Measurements from ENCODE around the gene RIOX2. TPM values are rescaled to one million over a fixed set of nuclear protein-coding genes. Genes with fewer than 3 reads are reported as not detected.

The RIOX2 gene
- total RNA-seq, 1 donor from 2014 or later = 13.4 TPM

DNA sequence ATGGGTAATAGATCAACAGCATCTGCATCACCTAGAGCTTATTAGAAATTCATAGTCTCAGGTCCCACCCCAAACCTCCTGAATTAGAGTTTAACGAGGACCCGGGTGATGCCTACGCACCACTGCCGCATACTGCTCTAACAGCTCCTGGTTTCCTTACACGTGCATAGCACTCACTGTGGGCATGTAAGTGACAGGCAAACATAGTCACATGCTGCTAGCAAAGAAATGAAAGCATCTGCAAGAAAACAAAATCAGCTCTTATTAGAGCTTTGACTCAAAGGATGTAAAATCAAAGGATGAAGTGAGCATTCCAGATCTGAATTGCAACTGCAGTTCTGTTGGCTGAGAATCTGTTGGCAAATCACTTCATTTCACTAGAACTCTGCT lies 19.1 kb upstream of the RIOX2 start:
- Mint-ChIP-seq H3K9me3 (ENCODE audit: unreplicated experiment) (no peaks in the 10 kb centered on the region), H3K36me3 (ENCODE audit: low read depth, unreplicated experiment) (no peaks in the 10 kb centered on the region), H3K4me1 (ENCODE audit: unreplicated experiment) (peaks cover 27% of the 10 kb centered on the region), H3K4me3 (ENCODE audit: unreplicated experiment) (no peak overlapping the region), H3K27me3 (ENCODE audit: unreplicated experiment) (no peaks in the 10 kb centered on the region), H3K27ac (ENCODE audit: unreplicated experiment) (no peak overlapping the region)
- TF ChIP-seq CTCF (IDR thresholded peaks at IDR 0.05; ENCODE audit: unreplicated experiment) = no peak
- DNase-seq (ENCODE audit: low spot score) = no peak

- Mint-ChIP-seq H3K4me3 (ENCODE audit: unreplicated experiment) (no peak overlapping the region), H3K27ac (ENCODE audit: unreplicated experiment) (no peak overlapping the region), H3K4me1 (ENCODE audit: unreplicated experiment) (peaks cover 27% of the 10 kb centered on the region), H3K9me3 (ENCODE audit: unreplicated experiment) (no peaks in the 10 kb centered on the region), H3K36me3 (ENCODE audit: low read depth, unreplicated experiment) (no peaks in the 10 kb centered on the region), H3K27me3 (ENCODE audit: unreplicated experiment) (no peaks in the 10 kb centered on the region)
- TF ChIP-seq CTCF (IDR thresholded peaks at IDR 0.05; ENCODE audit: unreplicated experiment) = no peak
- DNase-seq (ENCODE audit: low spot score) = no peak
Observed at GRCh38 chr3:97990624-97991292, 18.5 kb upstream of the RIOX2 start.

GRCh38 chr3:97988784-97989568 lies 16.7 kb upstream of the RIOX2 start:
- Mint-ChIP-seq H3K27me3 (ENCODE audit: unreplicated experiment) (no peaks in the 10 kb centered on the region), H3K9me3 (ENCODE audit: unreplicated experiment) (no peaks in the 10 kb centered on the region), H3K4me3 (ENCODE audit: unreplicated experiment) (no peak overlapping the region), H3K36me3 (ENCODE audit: low read depth, unreplicated experiment) (no peaks in the 10 kb centered on the region), H3K27ac (ENCODE audit: unreplicated experiment) (no peak overlapping the region), H3K4me1 (ENCODE audit: unreplicated experiment) (peaks cover 27% of the 10 kb centered on the region)
- DNase-seq (ENCODE audit: low spot score) = no peak
- no peak for TF ChIP-seq CTCF (IDR thresholded peaks at IDR 0.05; ENCODE audit: unreplicated experiment)

DNA sequence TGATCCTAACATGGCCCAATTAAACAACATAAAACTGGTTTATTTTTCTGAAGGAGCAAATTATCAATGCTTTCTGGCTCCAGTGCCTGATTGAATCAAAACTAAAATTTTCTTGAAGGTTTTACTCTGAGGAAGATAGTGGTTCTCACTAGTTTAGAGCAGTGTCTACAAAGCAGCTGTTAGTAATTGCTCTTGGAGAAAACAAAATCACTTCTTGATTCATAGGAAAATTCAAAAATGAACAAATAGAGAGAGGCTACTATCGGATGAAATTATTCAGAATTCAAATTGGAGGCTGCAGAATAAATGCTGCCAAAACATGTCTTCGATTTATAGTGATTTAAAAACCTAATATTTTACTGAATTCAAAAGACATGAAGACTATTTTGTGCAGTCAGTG lies 15.1 kb upstream of the RIOX2 start:
- no peak for TF ChIP-seq CTCF (IDR thresholded peaks at IDR 0.05; ENCODE audit: unreplicated experiment)
- H3K36me3 Mint-ChIP-seq (ENCODE audit: low read depth, unreplicated experiment) = no peaks in the 10 kb centered on the region
- H3K4me1 Mint-ChIP-seq (ENCODE audit: unreplicated experiment) = peaks cover 12% of the 10 kb centered on the region

DNA sequence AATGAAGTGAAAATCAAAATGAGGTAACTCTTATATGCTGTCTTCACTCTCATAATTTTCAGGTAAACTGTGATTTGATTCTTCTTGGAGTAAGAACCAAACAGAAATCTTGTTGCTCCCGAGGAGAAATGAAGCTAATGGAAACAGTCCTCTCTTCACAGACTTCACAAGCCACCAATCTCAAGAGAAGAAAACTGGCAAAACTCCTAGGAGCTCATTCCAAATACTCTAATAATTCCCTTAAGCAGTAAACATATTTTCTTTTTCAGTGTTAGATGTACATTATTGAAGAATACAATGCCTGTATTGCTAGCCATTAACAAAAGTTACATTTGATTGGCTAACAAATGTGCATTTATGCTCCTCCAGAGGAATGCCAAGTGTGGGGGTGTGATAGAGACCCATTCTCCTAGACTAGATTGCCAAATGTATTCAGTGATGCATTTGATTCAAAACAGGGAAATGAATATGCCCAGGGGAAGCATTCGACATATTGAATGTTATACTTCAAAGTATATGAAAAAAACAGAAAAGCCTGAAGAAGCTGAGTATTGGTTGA lies 11.8 kb upstream of the RIOX2 start:
- H3K9me3 Mint-ChIP-seq (ENCODE audit: unreplicated experiment) = no peaks in the 10 kb centered on the region
- no peak overlapping the region for H3K4me3 Mint-ChIP-seq (ENCODE audit: unreplicated experiment)
- H3K27ac Mint-ChIP-seq (ENCODE audit: unreplicated experiment) = no peak overlapping the region
- no peaks in the 10 kb centered on the region for H3K36me3 Mint-ChIP-seq (ENCODE audit: low read depth, unreplicated experiment)
- no peak for TF ChIP-seq CTCF (IDR thresholded peaks at IDR 0.05; ENCODE audit: unreplicated experiment)
- H3K27me3 Mint-ChIP-seq (ENCODE audit: unreplicated experiment) = no peaks in the 10 kb centered on the region
- H3K4me1 Mint-ChIP-seq (ENCODE audit: unreplicated experiment) = peaks cover 3% of the 10 kb centered on the region
- DNase-seq (ENCODE audit: low spot score) = no peak

More for the DNA sequence above, 15.1 kb upstream of the RIOX2 start:
- no peak for DNase-seq (ENCODE audit: low spot score)
- Mint-ChIP-seq H3K4me3 (ENCODE audit: unreplicated experiment) (no peak overlapping the region), H3K27ac (ENCODE audit: unreplicated experiment) (no peak overlapping the region), H3K27me3 (ENCODE audit: unreplicated experiment) (no peaks in the 10 kb centered on the region), H3K9me3 (ENCODE audit: unreplicated experiment) (no peaks in the 10 kb centered on the region)
